Trophoblast cell (in vitro differentiated cells and primary cell): ENCODE data around the gene WNK2.

Source experiments
- DNase-seq, 2 donors: peaks; one replicate each; pipeline ENCODE4 v3.0.0-alpha.2; 2016
- H2AFZ ChIP-seq: 2 replicates; pipeline ENCODE4 v1.6.1; 2013; ENCODE audit warnings: low read length, moderate library complexity, mild to moderate bottlenecking; ENCODE audit not compliant: insufficient read depth, poor library complexity
- H2AK5ac ChIP-seq: 2 replicates; pipeline ENCODE4 v1.6.1; 2013; ENCODE audit warnings: mild to moderate bottlenecking, low read length
- H2BK120ac ChIP-seq: 2 replicates; pipeline ENCODE4 v1.6.1; 2013; ENCODE audit warnings: low read length, mild to moderate bottlenecking, moderate library complexity; ENCODE audit not compliant: insufficient read depth, poor library complexity
- H2BK12ac ChIP-seq: 2 replicates; pipeline ENCODE4 v1.6.1; 2013; ENCODE audit warnings: mild to moderate bottlenecking, low read length, moderate library complexity
- H2BK5ac ChIP-seq: 2 replicates; pipeline ENCODE4 v1.6.1; 2013; ENCODE audit warnings: low read length, low read depth, moderate library complexity, mild to moderate bottlenecking; ENCODE audit not compliant: poor library complexity
- H3K14ac ChIP-seq: 2 replicates; pipeline ENCODE4 v1.6.1; 2013; ENCODE audit warnings: mild to moderate bottlenecking, low read length
- H3K18ac ChIP-seq: 2 replicates; pipeline ENCODE4 v1.6.1; 2013; ENCODE audit warnings: mild to moderate bottlenecking, low read length
- H3K23ac ChIP-seq: 2 replicates; pipeline ENCODE4 v1.6.1; 2013; ENCODE audit warnings: low read length
- H3K27ac ChIP-seq: 2 replicates; pipeline ENCODE4 v1.5.1; 2013; ENCODE audit warnings: low read depth, mild to moderate bottlenecking, inconsistent platforms, low read length, moderate library complexity
- H3K27me3 ChIP-seq: 2 replicates; pipeline ENCODE4 v1.6.1; 2013; ENCODE audit warnings: inconsistent platforms, mild to moderate bottlenecking, low read length, moderate library complexity; ENCODE audit not compliant: insufficient read depth
- H3K36me3 ChIP-seq, 2 experiments: 1 replicate in 1 of 2; 2 replicates in 1 of 2; pipeline ENCODE4 v1.6.1; 2013; ENCODE audit warnings: low read length in 2 of 2, mild to moderate bottlenecking in 2 of 2, moderate library complexity in 1 of 2; ENCODE audit not compliant: insufficient read depth in 2 of 2, control insufficient read depth in 1 of 2
- H3K4ac ChIP-seq: 2 replicates; pipeline ENCODE4 v1.6.1; 2013; ENCODE audit warnings: low read depth, mild to moderate bottlenecking, low read length, moderate library complexity
- H3K4me1 ChIP-seq, 2 experiments: 1 replicate in 1 of 2; 2 replicates in 1 of 2; pipeline ENCODE4 v1.6.1; 2013; ENCODE audit warnings: low read length in 2 of 2, mild to moderate bottlenecking in 2 of 2, moderate library complexity in 1 of 2; ENCODE audit not compliant: insufficient read depth in 2 of 2, control insufficient read depth in 1 of 2
- H3K4me2 ChIP-seq: 2 replicates; pipeline ENCODE4 v1.6.1; 2013; ENCODE audit warnings: inconsistent platforms, mild to moderate bottlenecking, low read length, moderate library complexity
- H3K4me3 ChIP-seq: 2 replicates; pipeline ENCODE4 v1.5.1; 2013; ENCODE audit warnings: mild to moderate bottlenecking, low read depth, low read length, inconsistent platforms
- H3K79me1 ChIP-seq: one replicate; pipeline ENCODE4 v1.6.1; 2013; ENCODE audit warnings: low read length
- H3K79me2 ChIP-seq: 2 replicates; pipeline ENCODE4 v1.6.1; 2013; ENCODE audit warnings: low read length, mild to moderate bottlenecking; ENCODE audit not compliant: control insufficient read depth, insufficient read depth, poor library complexity
- H3K9ac ChIP-seq: 2 replicates; pipeline ENCODE4 v1.6.1; 2013; ENCODE audit warnings: mild to moderate bottlenecking, low read length
- H3K9me3 ChIP-seq: 2 replicates; pipeline ENCODE4 v1.6.1; 2013; ENCODE audit warnings: low read depth, mild to moderate bottlenecking, control low read depth, inconsistent platforms, low read length; ENCODE audit not compliant: insufficient read depth
- H4K12ac ChIP-seq: 2 replicates; pipeline ENCODE4 v1.6.1; 2013; ENCODE audit warnings: low read depth, mild to moderate bottlenecking, low read length, moderate library complexity
- H4K8ac ChIP-seq: 2 replicates; pipeline ENCODE4 v1.6.1; 2013; ENCODE audit warnings: low read depth, mild to moderate bottlenecking, low read length, moderate library complexity
- H4K91ac ChIP-seq: one replicate; pipeline ENCODE4 v1.6.1; 2013; ENCODE audit warnings: low read depth, mild to moderate bottlenecking, low read length, moderate library complexity
- WGBS: extraction: QIAGEN DNeasy Blood & Tissue Kit; methylation state at CpG from one replicate; pipeline ENCODE4 v1.1.7; 2013; ENCODE audit warnings: missing lambda C conversion rate; ENCODE audit not compliant: insufficient read length, insufficient coverage; ENCODE audit errors: extremely low coverage; 5-methylcytosine and 5-hydroxymethylcytosine counted together

The WNK2 gene

GRCh38 chr9:93222890-93223259 lies 38.9 kb downstream of the WNK2 start:
- H3K27ac ChIP-seq: no peak overlapping the region
- H3K4me3 ChIP-seq: no peak overlapping the region
- H3K9me3 ChIP-seq: peaks cover 3% of the 10 kb centered on the region
- H3K4me2 ChIP-seq: no peak overlapping the region
- H3K18ac ChIP-seq: no peak overlapping the region
- H2BK120ac ChIP-seq: no peak overlapping the region
- H3K4ac ChIP-seq: no peak overlapping the region
- H3K79me2 ChIP-seq: no peaks in the 10 kb centered on the region
- no peaks in the 10 kb centered on the region for H3K36me3 ChIP-seq
- no peaks in the 10 kb centered on the region for H3K79me1 ChIP-seq
- H4K12ac ChIP-seq: no peak overlapping the region
- H2BK5ac ChIP-seq: no peak overlapping the region
- no CpG with 5 or more reads among the region's 7 CpGs for WGBS
- H4K8ac ChIP-seq: no peak overlapping the region
- peaks cover 3% of the 10 kb centered on the region in 2 experiments for H3K4me1 ChIP-seq
- no peak overlapping the region for H3K9ac ChIP-seq
- no peak overlapping the region for H2BK12ac ChIP-seq
- no peak overlapping the region for H2AK5ac ChIP-seq
- no peak overlapping the region for H2AFZ ChIP-seq
- H4K91ac ChIP-seq: no peak overlapping the region
- H3K27me3 ChIP-seq: no peaks in the 10 kb centered on the region
- H3K23ac ChIP-seq: no peak overlapping the region
- DNase-seq: no peak
- H3K14ac ChIP-seq: no peak overlapping the region

GRCh38 chr9:93223260-93224180 lies 39.6 kb downstream of the WNK2 start:
- Histone ChIP-seq H2BK12ac (no peak overlapping the region), H3K4ac (no peak overlapping the region), H2AK5ac (no peak overlapping the region), H3K36me3 (no peaks in the 10 kb centered on the region), H3K9ac (no peak overlapping the region), H3K9me3 (peaks cover 3% of the 10 kb centered on the region), H3K23ac (no peak overlapping the region), H4K91ac (no peak overlapping the region), H3K18ac (no peak overlapping the region), H2BK120ac (no peak overlapping the region), H2BK5ac (no peak overlapping the region), H3K4me1 (peaks cover 3% of the 10 kb centered on the region in 2 experiments), H2AFZ (no peak overlapping the region), H4K12ac (no peak overlapping the region), H3K4me3 (no peak overlapping the region), H3K4me2 (no peak overlapping the region), H3K27me3 (no peaks in the 10 kb centered on the region), H3K14ac (no peak overlapping the region), H3K79me1 (no peaks in the 10 kb centered on the region), H3K27ac (no peak overlapping the region), H3K79me2 (no peaks in the 10 kb centered on the region), H4K8ac (no peak overlapping the region)
- no CpG with 5 or more reads among the region's 16 CpGs for WGBS
- DNase-seq: no peak

GRCh38 chr9:93224591-93224990 lies 40.7 kb downstream of the WNK2 start:
- no peak overlapping the region for H3K9ac ChIP-seq
- no peak overlapping the region for H3K14ac ChIP-seq
- no peak overlapping the region for H3K27ac ChIP-seq
- no peaks in the 10 kb centered on the region for H3K36me3 ChIP-seq
- peaks cover 3% of the 10 kb centered on the region in 2 experiments for H3K4me1 ChIP-seq
- WGBS: no CpG with 5 or more reads among the region's 2 CpGs
- H2BK12ac ChIP-seq: no peak overlapping the region
- no peak overlapping the region for H3K4me2 ChIP-seq
- H3K79me1 ChIP-seq: no peaks in the 10 kb centered on the region
- H4K91ac ChIP-seq: no peak overlapping the region
- no peak overlapping the region for H3K4me3 ChIP-seq
- no peak overlapping the region for H2AFZ ChIP-seq
- H4K8ac ChIP-seq: no peak overlapping the region
- H4K12ac ChIP-seq: no peak overlapping the region
- no peaks in the 10 kb centered on the region for H3K27me3 ChIP-seq
- no peak overlapping the region for H2BK120ac ChIP-seq
- H3K23ac ChIP-seq: no peak overlapping the region
- H3K9me3 ChIP-seq: peaks cover 3% of the 10 kb centered on the region
- no peak overlapping the region for H3K4ac ChIP-seq
- peak in 1 of 2 donors; percentile 30 for DNase-seq
- no peak overlapping the region for H2AK5ac ChIP-seq
- H3K18ac ChIP-seq: no peak overlapping the region
- H2BK5ac ChIP-seq: no peak overlapping the region
- no peaks in the 10 kb centered on the region for H3K79me2 ChIP-seq

- Histone ChIP-seq H2AFZ (no peak overlapping the region), H4K12ac (no peak overlapping the region), H3K18ac (no peak overlapping the region), H4K91ac (no peak overlapping the region), H2BK12ac (no peak overlapping the region), H2AK5ac (no peak overlapping the region), H2BK120ac (no peak overlapping the region), H3K9ac (no peak overlapping the region), H3K4me3 (no peak overlapping the region), H3K14ac (no peak overlapping the region), H3K23ac (no peak overlapping the region), H3K79me2 (no peaks in the 10 kb centered on the region), H3K4ac (no peak overlapping the region), H2BK5ac (no peak overlapping the region), H3K4me1 (peaks cover 3% of the 10 kb centered on the region in 2 experiments), H3K36me3 (no peaks in the 10 kb centered on the region), H3K79me1 (no peaks in the 10 kb centered on the region), H3K27me3 (no peaks in the 10 kb centered on the region), H3K9me3 (no peaks in the 10 kb centered on the region), H4K8ac (no peak overlapping the region), H3K4me2 (no peak overlapping the region), H3K27ac (no peak overlapping the region)
- DNase-seq: no peak
- no CpG with 5 or more reads among the region's 7 CpGs for WGBS
Observed at GRCh38 chr9:93225417-93225816, 41.5 kb downstream of the WNK2 start.
